H1 (cell line): ENCODE results near the gene METTL25B.

Experiments used
- CEBPB ChIP-seq: IDR thresholded peaks from 2 replicates; pipeline ENCODE4 v1.6.1; 2012; ENCODE audit warnings: low read depth, low read length
- CREB1 ChIP-seq: IDR thresholded peaks from 2 replicates; pipeline ENCODE4 v1.6.1; 2012; ENCODE audit warnings: inconsistent platforms
- EGR1 ChIP-seq: IDR thresholded peaks from 2 replicates; pipeline ENCODE4 v1.6.1; 2011; ENCODE audit warnings: low read depth, low read length, borderline replicate concordance
- EZH2 ChIP-seq: fragments of 200-600 bp; sonication (generic); IDR thresholded peaks from 2 replicates; pipeline ENCODE4 v1.7.1; 2012; ENCODE audit warnings: low read depth, mild to moderate bottlenecking, moderate library complexity, low read length, inconsistent platforms; ENCODE audit not compliant: severe bottlenecking
- JUN ChIP-seq: IDR thresholded peaks from 2 replicates; pipeline ENCODE4 v1.6.1; 2011; ENCODE audit warnings: low read depth, mild to moderate bottlenecking, improper control_type of control experiment, low read length
- POLR2A ChIP-seq, 2 experiments: IDR thresholded peaks; 1 replicate in 1 of 2; 2 replicates in 1 of 2; pipeline ENCODE4 v1.6.1; 2011; ENCODE audit warnings: low read depth in 2 of 2, low read length in 2 of 2, mild to moderate bottlenecking in 2 of 2; ENCODE audit errors: control extremely low read depth in 1 of 2
- POLR2AphosphoS5 ChIP-seq: IDR thresholded peaks from 2 replicates; pipeline ENCODE4 v1.6.1; 2011; ENCODE audit warnings: low read depth, low read length
- POU5F1 ChIP-seq: IDR thresholded peaks from 2 replicates; pipeline ENCODE4 v1.6.1; 2011; ENCODE audit warnings: low read depth, mild to moderate bottlenecking, low read length, moderate library complexity
- RAD21 ChIP-seq, 2 experiments: IDR thresholded peaks in 1 of 2; conservative IDR thresholded peaks in 1 of 2; 2 replicates each; pipeline ENCODE4 v1.6.1; 2011; ENCODE audit warnings: low read depth in 2 of 2, low read length in 2 of 2, improper control_type of control experiment in 1 of 2, inconsistent platforms in 1 of 2, mild to moderate bottlenecking in 1 of 2, moderate library complexity in 1 of 2
- TAF1 ChIP-seq: IDR thresholded peaks from 2 replicates; pipeline ENCODE4 v1.6.1; 2011; ENCODE audit warnings: mild to moderate bottlenecking, low read depth, low read length
- TAF7 ChIP-seq: optimal IDR thresholded peaks from 2 replicates; pipeline ENCODE3; 2011; ENCODE audit warnings: low read depth, mild to moderate bottlenecking, inconsistent platforms, low read length, moderate library complexity, borderline replicate concordance
- TF ChIP-seq, protein P1 (sequence below): IDR thresholded peaks from 2 replicates; pipeline ENCODE4 v1.6.1; 2012; ENCODE audit warnings: low read length, inconsistent platforms
- TF ChIP-seq, protein P2 (sequence below): IDR thresholded peaks from 2 replicates; pipeline ENCODE4 v1.6.1; 2011; ENCODE audit warnings: low read length, improper control_type of control experiment
- TF ChIP-seq, protein P3 (sequence below), 3 experiments: IDR thresholded peaks; 1 replicate in 2 of 3; 2 replicates in 1 of 3; pipeline versions ENCODE4 v1.5.1 to v1.6.1; 2011; ENCODE audit warnings: low read length in 3 of 3, mild to moderate bottlenecking in 3 of 3, inconsistent platforms in 2 of 3, low read depth in 1 of 3, moderate library complexity in 1 of 3; ENCODE audit not compliant: insufficient read depth in 1 of 3; ENCODE audit errors: control extremely low read depth in 1 of 3

DNA sequence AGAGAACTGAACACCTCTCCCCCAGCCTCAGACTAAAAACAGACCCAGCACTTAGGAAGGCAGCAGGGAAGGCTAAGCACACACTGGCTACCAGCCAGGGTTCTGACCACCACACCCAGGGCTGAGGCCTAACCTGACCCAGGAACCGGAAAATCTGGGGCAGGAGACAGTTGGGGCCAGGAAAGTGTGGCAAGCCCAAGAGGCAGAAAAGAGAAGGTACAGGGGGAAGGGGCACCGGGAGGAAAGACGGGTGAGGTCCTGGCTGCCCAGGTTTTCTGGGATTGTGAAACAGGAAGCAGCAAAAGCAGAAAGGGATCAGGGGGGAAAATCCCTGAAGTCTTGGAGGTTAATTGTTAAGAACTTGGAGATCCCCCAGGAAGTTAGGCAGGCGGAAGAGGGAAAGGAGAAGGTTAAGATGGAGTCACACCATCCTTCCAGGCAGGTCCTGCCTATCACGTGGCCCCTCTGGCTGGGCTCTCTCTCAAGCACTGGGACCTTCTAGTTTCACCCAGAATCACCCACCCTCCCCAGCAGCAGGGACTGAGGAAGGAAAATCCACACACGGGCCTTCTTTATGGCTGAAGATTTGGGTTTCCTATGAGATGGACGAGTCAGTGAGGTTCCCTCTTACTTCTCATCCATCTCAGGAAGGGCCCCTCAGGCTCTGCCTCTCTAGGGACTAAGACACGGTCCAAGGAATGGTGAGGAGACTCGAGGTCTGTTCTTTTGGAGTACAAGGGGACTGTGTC, 20.6 kb downstream of the METTL25B start:
- TF ChIP-seq POLR2A (IDR thresholded peaks at IDR 0.05; ENCODE audit: control extremely low read depth in 1 of 2, low read depth in 2 of 2, low read length in 2 of 2) (no peak), JUN (no peak), CREB1 (no peak), TAF1 (no peak), POLR2AphosphoS5 (no peak), POU5F1 (no peak), CEBPB (no peak), EGR1 (no peak), EZH2 (no peak), TAF7 (no peak), RAD21 (IDR thresholded peaks at IDR 0.05 in 1 of 2, conservative IDR thresholded peaks at IDR 0.05 in 1 of 2; ENCODE audit: low read depth in 2 of 2, low read length in 2 of 2) (no peak)
- TF ChIP-seq, protein P1, sequence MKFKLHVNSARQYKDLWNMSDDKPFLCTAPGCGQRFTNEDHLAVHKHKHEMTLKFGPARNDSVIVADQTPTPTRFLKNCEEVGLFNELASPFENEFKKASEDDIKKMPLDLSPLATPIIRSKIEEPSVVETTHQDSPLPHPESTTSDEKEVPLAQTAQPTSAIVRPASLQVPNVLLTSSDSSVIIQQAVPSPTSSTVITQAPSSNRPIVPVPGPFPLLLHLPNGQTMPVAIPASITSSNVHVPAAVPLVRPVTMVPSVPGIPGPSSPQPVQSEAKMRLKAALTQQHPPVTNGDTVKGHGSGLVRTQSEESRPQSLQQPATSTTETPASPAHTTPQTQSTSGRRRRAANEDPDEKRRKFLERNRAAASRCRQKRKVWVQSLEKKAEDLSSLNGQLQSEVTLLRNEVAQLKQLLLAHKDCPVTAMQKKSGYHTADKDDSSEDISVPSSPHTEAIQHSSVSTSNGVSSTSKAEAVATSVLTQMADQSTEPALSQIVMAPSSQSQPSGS, result no peak
- TF ChIP-seq, protein P2, sequence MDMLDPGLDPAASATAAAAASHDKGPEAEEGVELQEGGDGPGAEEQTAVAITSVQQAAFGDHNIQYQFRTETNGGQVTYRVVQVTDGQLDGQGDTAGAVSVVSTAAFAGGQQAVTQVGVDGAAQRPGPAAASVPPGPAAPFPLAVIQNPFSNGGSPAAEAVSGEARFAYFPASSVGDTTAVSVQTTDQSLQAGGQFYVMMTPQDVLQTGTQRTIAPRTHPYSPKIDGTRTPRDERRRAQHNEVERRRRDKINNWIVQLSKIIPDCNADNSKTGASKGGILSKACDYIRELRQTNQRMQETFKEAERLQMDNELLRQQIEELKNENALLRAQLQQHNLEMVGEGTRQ, result no peak
- TF ChIP-seq, protein P3, sequence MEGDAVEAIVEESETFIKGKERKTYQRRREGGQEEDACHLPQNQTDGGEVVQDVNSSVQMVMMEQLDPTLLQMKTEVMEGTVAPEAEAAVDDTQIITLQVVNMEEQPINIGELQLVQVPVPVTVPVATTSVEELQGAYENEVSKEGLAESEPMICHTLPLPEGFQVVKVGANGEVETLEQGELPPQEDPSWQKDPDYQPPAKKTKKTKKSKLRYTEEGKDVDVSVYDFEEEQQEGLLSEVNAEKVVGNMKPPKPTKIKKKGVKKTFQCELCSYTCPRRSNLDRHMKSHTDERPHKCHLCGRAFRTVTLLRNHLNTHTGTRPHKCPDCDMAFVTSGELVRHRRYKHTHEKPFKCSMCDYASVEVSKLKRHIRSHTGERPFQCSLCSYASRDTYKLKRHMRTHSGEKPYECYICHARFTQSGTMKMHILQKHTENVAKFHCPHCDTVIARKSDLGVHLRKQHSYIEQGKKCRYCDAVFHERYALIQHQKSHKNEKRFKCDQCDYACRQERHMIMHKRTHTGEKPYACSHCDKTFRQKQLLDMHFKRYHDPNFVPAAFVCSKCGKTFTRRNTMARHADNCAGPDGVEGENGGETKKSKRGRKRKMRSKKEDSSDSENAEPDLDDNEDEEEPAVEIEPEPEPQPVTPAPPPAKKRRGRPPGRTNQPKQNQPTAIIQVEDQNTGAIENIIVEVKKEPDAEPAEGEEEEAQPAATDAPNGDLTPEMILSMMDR (IDR thresholded peaks at IDR 0.05; ENCODE audit: control extremely low read depth in 1 of 3, insufficient read depth in 1 of 3, low read depth in 1 of 3, low read length in 3 of 3), result peak in 1 of 3 experiments; percentile 3; a peak in 1 of 4 replicates
